H7 (cell line): ENCODE data around the gene DMC1. TPM values are rescaled to one million over a fixed set of nuclear protein-coding genes. Genes with fewer than 3 reads are reported as not detected.

Experiments used
- DNase-seq: peaks from one replicate; pipeline ENCODE4 v3.0.0; 2012
- H3K27me3 ChIP-seq: 2 replicates; pipeline ENCODE4 v1.6.0; 2011; ENCODE audit warnings: mild to moderate bottlenecking, low read length; ENCODE audit not compliant: control insufficient read depth, insufficient read depth
- H3K36me3 ChIP-seq: replicated peaks from 2 replicates; pipeline ENCODE4 v1.5.1; 2011; ENCODE audit warnings: low read length; ENCODE audit not compliant: control insufficient read depth, insufficient read depth
- H3K4me3 ChIP-seq: 2 replicates; pipeline ENCODE4 v1.5.1; 2011; ENCODE audit warnings: low read depth, mild to moderate bottlenecking, control low read depth, low read length, moderate library complexity; ENCODE audit not compliant: insufficient read depth
- total RNA-seq: library from RNA; depleted of rRNA; stranded (reverse); fragments of >200 nt; shearing (Covaris generic); gene quantifications from 2 replicates; pipeline ENCODE4 v1.2.3, GENCODE V29; 2014

DMC1 gene
- total RNA-seq, 1 experiment from 2014 or later, result 9.8 TPM

GRCh38 chr22:38494939-38495338 is 75.0 kb downstream of the DMC1 start:
- no peaks in the 10 kb centered on the region for H3K27me3 ChIP-seq

GRCh38 chr22:38494498-38494897 is 75.5 kb downstream of the DMC1 start:
- no peaks in the 10 kb centered on the region for H3K27me3 ChIP-seq
- DNase-seq, result no peak
- no peak overlapping the region for H3K4me3 ChIP-seq
- peaks cover 72% of the 10 kb centered on the region for H3K36me3 ChIP-seq

More at GRCh38 chr22:38494939-38495338, 75.0 kb downstream of the DMC1 start:
- Histone ChIP-seq H3K36me3 (peaks cover 70% of the 10 kb centered on the region), H3K4me3 (no peak overlapping the region)
- no peak for DNase-seq

- Histone ChIP-seq H3K36me3 (peaks cover 70% of the 10 kb centered on the region), H3K27me3 (no peaks in the 10 kb centered on the region), H3K4me3 (no peak overlapping the region)
- no peak for DNase-seq
Measured at GRCh38 chr22:38491707-38492348, 78.2 kb downstream of the DMC1 start.

- Histone ChIP-seq H3K4me3 (no peak overlapping the region), H3K36me3 (peaks cover 65% of the 10 kb centered on the region), H3K27me3 (no peaks in the 10 kb centered on the region)
- no peak for DNase-seq
Measured at GRCh38 chr22:38490915-38491314, 79.1 kb downstream of the DMC1 start.

GRCh38 chr22:38490475-38490874 is 79.5 kb downstream of the DMC1 start:
- no peak for DNase-seq
- no peak overlapping the region for H3K4me3 ChIP-seq
- H3K36me3 ChIP-seq, result peaks cover 64% of the 10 kb centered on the region
- H3K27me3 ChIP-seq, result no peaks in the 10 kb centered on the region

- H3K27me3 ChIP-seq, result no peaks in the 10 kb centered on the region
- peaks cover 65% of the 10 kb centered on the region for H3K36me3 ChIP-seq
- no peak for DNase-seq
- no peak overlapping the region for H3K4me3 ChIP-seq
Measured at GRCh38 chr22:38489561-38490145, 80.3 kb downstream of the DMC1 start.

- no peak for DNase-seq
- Histone ChIP-seq H3K36me3 (peaks cover 66% of the 10 kb centered on the region), H3K4me3 (no peak overlapping the region), H3K27me3 (no peaks in the 10 kb centered on the region)
Measured at GRCh38 chr22:38489142-38489541, 80.8 kb downstream of the DMC1 start.

- Histone ChIP-seq H3K36me3 (peaks cover 65% of the 10 kb centered on the region), H3K27me3 (no peaks in the 10 kb centered on the region), H3K4me3 (no peak overlapping the region)
- DNase-seq, result no peak
Measured at GRCh38 chr22:38487946-38488345, 82.0 kb downstream of the DMC1 start.

GRCh38 chr22:38485783-38486182 is 84.2 kb downstream of the DMC1 start:
- Histone ChIP-seq H3K27me3 (no peaks in the 10 kb centered on the region), H3K4me3 (no peak overlapping the region), H3K36me3 (peaks cover 63% of the 10 kb centered on the region)
- no peak for DNase-seq

- DNase-seq, result no peak
- Histone ChIP-seq H3K36me3 (peaks cover 51% of the 10 kb centered on the region), H3K4me3 (no peak overlapping the region), H3K27me3 (no peaks in the 10 kb centered on the region)
Measured at GRCh38 chr22:38484244-38484643, 85.7 kb downstream of the DMC1 start.

- H3K27me3 ChIP-seq, result no peaks in the 10 kb centered on the region
- no peak overlapping the region for H3K4me3 ChIP-seq
- peaks cover 39% of the 10 kb centered on the region for H3K36me3 ChIP-seq
- DNase-seq, result no peak
Measured at GRCh38 chr22:38482662-38483308, 87.2 kb downstream of the DMC1 start.

- no peak overlapping the region for H3K4me3 ChIP-seq
- H3K36me3 ChIP-seq, result peaks cover 36% of the 10 kb centered on the region
- DNase-seq, result no peak
- H3K27me3 ChIP-seq, result no peaks in the 10 kb centered on the region
Measured at GRCh38 chr22:38481871-38482332, 88.1 kb downstream of the DMC1 start.

GRCh38 chr22:38481162-38481870 is 88.7 kb downstream of the DMC1 start:
- no peak for DNase-seq
- Histone ChIP-seq H3K27me3 (no peaks in the 10 kb centered on the region), H3K36me3 (peaks cover 34% of the 10 kb centered on the region), H3K4me3 (no peak overlapping the region)

GRCh38 chr22:38479096-38479837 is 90.7 kb downstream of the DMC1 start:
- no peak overlapping the region for H3K4me3 ChIP-seq
- no peaks in the 10 kb centered on the region for H3K27me3 ChIP-seq
- H3K36me3 ChIP-seq, result peaks cover 19% of the 10 kb centered on the region
- no peak for DNase-seq
